NB4 (cell line): ENCODE data around the gene BSG.

Experiments used
- CTCF ChIP-seq: IDR thresholded peaks from one replicate; pipeline ENCODE4 v1.5.1; 2012; ENCODE audit warnings: low read depth, low read length
- MAX ChIP-seq: IDR thresholded peaks from 2 replicates; pipeline ENCODE4 v1.6.1; 2011; ENCODE audit warnings: low read depth, low read length
- POLR2A ChIP-seq: IDR thresholded peaks from 2 replicates; pipeline ENCODE4 v1.6.1; 2011; ENCODE audit warnings: mild to moderate bottlenecking; ENCODE audit not compliant: insufficient read length; ENCODE audit errors: extremely low read depth

GRCh38 chr19:604355-604754, 32.0 kb downstream of the BSG start:
- no peak for TF ChIP-seq CTCF
- TF ChIP-seq POLR2A: no peak
- no peak for TF ChIP-seq MAX
